ENCODE measurements around the gene NEBL.

NEBL gene

DNA sequence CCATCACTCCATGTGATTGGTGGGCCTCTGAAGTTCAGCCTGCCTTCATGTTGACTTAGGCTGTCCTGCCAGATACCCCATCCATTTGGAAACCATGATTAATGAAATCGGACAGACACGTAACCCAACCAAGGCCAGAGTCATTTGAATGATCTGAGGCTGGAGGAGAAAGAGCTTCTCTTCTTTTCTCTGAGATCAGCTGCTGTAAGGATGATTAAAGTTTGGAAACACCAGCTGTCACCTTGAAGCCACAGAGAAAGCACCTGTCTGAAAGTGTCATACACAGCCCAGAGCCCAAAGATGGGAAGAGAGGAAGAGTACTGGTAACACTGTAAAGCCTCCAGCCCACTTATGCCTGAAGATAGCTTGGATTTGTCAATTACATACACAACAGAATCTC lies 22.9 kb downstream of the NEBL start:
- TF ChIP-seq, protein P1, sequence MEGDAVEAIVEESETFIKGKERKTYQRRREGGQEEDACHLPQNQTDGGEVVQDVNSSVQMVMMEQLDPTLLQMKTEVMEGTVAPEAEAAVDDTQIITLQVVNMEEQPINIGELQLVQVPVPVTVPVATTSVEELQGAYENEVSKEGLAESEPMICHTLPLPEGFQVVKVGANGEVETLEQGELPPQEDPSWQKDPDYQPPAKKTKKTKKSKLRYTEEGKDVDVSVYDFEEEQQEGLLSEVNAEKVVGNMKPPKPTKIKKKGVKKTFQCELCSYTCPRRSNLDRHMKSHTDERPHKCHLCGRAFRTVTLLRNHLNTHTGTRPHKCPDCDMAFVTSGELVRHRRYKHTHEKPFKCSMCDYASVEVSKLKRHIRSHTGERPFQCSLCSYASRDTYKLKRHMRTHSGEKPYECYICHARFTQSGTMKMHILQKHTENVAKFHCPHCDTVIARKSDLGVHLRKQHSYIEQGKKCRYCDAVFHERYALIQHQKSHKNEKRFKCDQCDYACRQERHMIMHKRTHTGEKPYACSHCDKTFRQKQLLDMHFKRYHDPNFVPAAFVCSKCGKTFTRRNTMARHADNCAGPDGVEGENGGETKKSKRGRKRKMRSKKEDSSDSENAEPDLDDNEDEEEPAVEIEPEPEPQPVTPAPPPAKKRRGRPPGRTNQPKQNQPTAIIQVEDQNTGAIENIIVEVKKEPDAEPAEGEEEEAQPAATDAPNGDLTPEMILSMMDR (IDR thresholded peaks at IDR 0.05) = no peak

DNA sequence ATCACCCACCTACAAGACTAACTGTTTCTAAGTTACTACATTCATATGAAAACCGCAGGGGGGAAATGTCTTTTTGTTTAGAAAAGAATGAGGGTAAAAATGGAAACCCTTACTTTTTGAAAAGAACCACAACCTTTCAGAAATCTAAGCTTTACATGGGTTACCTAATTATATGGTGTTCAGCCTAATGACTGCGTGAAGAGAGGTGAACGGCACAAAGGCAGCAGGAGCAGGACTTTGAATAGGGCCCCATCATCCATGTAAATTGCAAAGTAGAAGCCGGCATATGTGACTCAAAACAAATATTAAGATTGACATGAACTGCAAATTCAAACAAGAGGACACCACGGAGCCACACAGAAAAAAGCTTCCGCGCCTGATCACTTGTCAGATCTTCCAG lies 25.1 kb downstream of the NEBL start:
- TF ChIP-seq, protein P1 (IDR thresholded peaks at IDR 0.05) = no peak

GRCh38 chr10:20870834-20871233 lies 26.3 kb downstream of the NEBL start:
- TF ChIP-seq, protein P1 (IDR thresholded peaks at IDR 0.05) = no peak

DNA sequence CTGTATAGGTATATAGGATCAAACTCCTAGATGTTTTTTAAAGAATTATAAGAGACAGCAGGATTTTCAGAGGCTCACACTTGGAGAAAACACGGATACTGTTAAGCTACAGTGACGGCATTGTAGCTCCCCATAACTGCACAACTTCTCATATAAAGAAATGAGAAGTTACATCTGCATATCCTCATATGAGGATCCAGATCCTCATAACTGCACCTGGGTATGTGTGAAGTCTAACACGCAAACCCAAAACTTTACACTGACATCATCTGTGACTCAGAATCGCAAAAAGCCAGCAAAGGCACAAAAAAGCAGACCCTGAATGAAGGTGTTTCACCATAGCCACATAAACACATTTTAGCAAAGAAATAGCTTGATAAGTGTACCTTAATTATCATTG lies 34.1 kb downstream of the NEBL start:
- TF ChIP-seq, protein P1 (IDR thresholded peaks at IDR 0.05) = no peak

GRCh38 chr10:20858292-20859124 lies 38.6 kb downstream of the NEBL start:
- TF ChIP-seq, protein P1 (IDR thresholded peaks at IDR 0.05) = peak; percentile 67

- TF ChIP-seq, protein P1 (IDR thresholded peaks at IDR 0.05) = no peak
These were observed 40.6 kb downstream of the NEBL start for GRCh38 chr10:20856484-20856883.

GRCh38 chr10:20855398-20856038 lies 41.6 kb downstream of the NEBL start:
- TF ChIP-seq, protein P1 (IDR thresholded peaks at IDR 0.05) = peak; percentile 62
